Astrocyte of the cerebellum (primary cell): ENCODE measurements around the gene PTDSS2.

Source experiments
- DNase-seq: peaks from one replicate; pipeline ENCODE4 v3.0.0-alpha.2; 2011; ENCODE audit warnings: low read depth
- H3K4me3 ChIP-seq: 2 replicates; pipeline ENCODE4 v1.5.1; 2011; ENCODE audit warnings: mild to moderate bottlenecking, low read depth, low read length, moderate library complexity
- CTCF ChIP-seq: IDR thresholded peaks from 2 replicates; pipeline ENCODE4 v1.5.1; 2012; ENCODE audit warnings: low read length, low read depth, moderate library complexity, mild to moderate bottlenecking; ENCODE audit errors: missing control alignments
- in situ Hi-C: cut with HindIII; loops from 2 replicates; pipeline ENCODE4 v1.10.0; 2017; ENCODE audit warnings: low sequenced_read_pairs

PTDSS2 gene

GRCh38 chr11:472272-472671, 22.2 kb downstream of the PTDSS2 start:
- no peak for TF ChIP-seq CTCF
- in situ Hi-C loops: no loop called here
- H3K4me3 ChIP-seq: no peak overlapping the region
- DNase-seq: no peak

- no peak for TF ChIP-seq CTCF
Observed at GRCh38 chr11:472816-473215, 22.7 kb downstream of the PTDSS2 start.

GRCh38 chr11:473415-473814, 23.3 kb downstream of the PTDSS2 start:
- no peak for DNase-seq
- in situ Hi-C loops: no loop called here
- TF ChIP-seq CTCF: no peak
- no peak overlapping the region for H3K4me3 ChIP-seq

More at GRCh38 chr11:472816-473215, 22.7 kb downstream of the PTDSS2 start:
- no peak for DNase-seq
- H3K4me3 ChIP-seq: no peak overlapping the region
- in situ Hi-C loops: no loop called here

GRCh38 chr11:473962-474785, 24.1 kb downstream of the PTDSS2 start:
- no peak for DNase-seq
- in situ Hi-C loops: no loop called here
- H3K4me3 ChIP-seq: no peak overlapping the region
- no peak for TF ChIP-seq CTCF

GRCh38 chr11:474914-475506, 24.9 kb downstream of the PTDSS2 start:
- DNase-seq: no peak
- no peak for TF ChIP-seq CTCF
- in situ Hi-C loops: no loop called here
- no peak overlapping the region for H3K4me3 ChIP-seq

GRCh38 chr11:475941-476340, 25.9 kb downstream of the PTDSS2 start:
- no peak overlapping the region for H3K4me3 ChIP-seq
- DNase-seq: no peak
- in situ Hi-C loops: no loop called here
- TF ChIP-seq CTCF: no peak
